Glutamatergic neuron (in vitro differentiated cells): ENCODE measurements around the gene PTGIS. TPM values are rescaled to one million over a fixed set of nuclear protein-coding genes. Genes with fewer than 3 reads are reported as not detected.

Experiments
- DNase-seq: peaks from one replicate; pipeline ENCODE4 v3.0.0; 2022
- H3K27ac Mint-ChIP-seq: one replicate; pipeline ENCODE4 v1.8.0; 2020; ENCODE audit warnings: mild to moderate bottlenecking, mixed read lengths, inconsistent platforms; ENCODE audit not compliant: unreplicated experiment
- H3K27me3 Mint-ChIP-seq: one replicate; pipeline ENCODE4 v1.8.0; 2020; ENCODE audit warnings: mild to moderate bottlenecking, moderate library complexity, mixed read lengths, inconsistent platforms; ENCODE audit not compliant: unreplicated experiment
- H3K36me3 Mint-ChIP-seq: one replicate; pipeline ENCODE4 v1.8.0; 2020; ENCODE audit warnings: mild to moderate bottlenecking, mixed read lengths, inconsistent platforms; ENCODE audit not compliant: unreplicated experiment
- H3K4me1 Mint-ChIP-seq: one replicate; pipeline ENCODE4 v1.8.0; 2020; ENCODE audit warnings: mild to moderate bottlenecking, low read depth, mixed read lengths, inconsistent platforms; ENCODE audit not compliant: unreplicated experiment
- H3K4me3 Mint-ChIP-seq: one replicate; pipeline ENCODE4 v1.8.0; 2020; ENCODE audit warnings: mild to moderate bottlenecking, mixed read lengths, inconsistent platforms; ENCODE audit not compliant: unreplicated experiment
- H3K9me3 Mint-ChIP-seq: one replicate; pipeline ENCODE4 v1.8.0; 2020; ENCODE audit warnings: mild to moderate bottlenecking, moderate library complexity, mixed read lengths, inconsistent platforms; ENCODE audit not compliant: unreplicated experiment
- total RNA-seq: library from RNA; stranded (reverse); fragmentation: NEBNext Ultra II Directional; extraction: Animal tissue kit (Norgen Biotek cat#: 25700); gene quantifications from one replicate; pipeline ENCODE4 v1.2.1, GENCODE V29; 2021; ENCODE audit not compliant: unreplicated experiment
- TF ChIP-seq, protein P1 (sequence below): fragments of 200-600 bp; sonication (generic); IDR thresholded peaks from one replicate; pipeline ENCODE4 v1.5.0; 2021; ENCODE audit not compliant: partially characterized antibody, unreplicated experiment

The PTGIS gene
- total RNA-seq, 1 donor from 2014 or later, result 0.12 TPM

DNA sequence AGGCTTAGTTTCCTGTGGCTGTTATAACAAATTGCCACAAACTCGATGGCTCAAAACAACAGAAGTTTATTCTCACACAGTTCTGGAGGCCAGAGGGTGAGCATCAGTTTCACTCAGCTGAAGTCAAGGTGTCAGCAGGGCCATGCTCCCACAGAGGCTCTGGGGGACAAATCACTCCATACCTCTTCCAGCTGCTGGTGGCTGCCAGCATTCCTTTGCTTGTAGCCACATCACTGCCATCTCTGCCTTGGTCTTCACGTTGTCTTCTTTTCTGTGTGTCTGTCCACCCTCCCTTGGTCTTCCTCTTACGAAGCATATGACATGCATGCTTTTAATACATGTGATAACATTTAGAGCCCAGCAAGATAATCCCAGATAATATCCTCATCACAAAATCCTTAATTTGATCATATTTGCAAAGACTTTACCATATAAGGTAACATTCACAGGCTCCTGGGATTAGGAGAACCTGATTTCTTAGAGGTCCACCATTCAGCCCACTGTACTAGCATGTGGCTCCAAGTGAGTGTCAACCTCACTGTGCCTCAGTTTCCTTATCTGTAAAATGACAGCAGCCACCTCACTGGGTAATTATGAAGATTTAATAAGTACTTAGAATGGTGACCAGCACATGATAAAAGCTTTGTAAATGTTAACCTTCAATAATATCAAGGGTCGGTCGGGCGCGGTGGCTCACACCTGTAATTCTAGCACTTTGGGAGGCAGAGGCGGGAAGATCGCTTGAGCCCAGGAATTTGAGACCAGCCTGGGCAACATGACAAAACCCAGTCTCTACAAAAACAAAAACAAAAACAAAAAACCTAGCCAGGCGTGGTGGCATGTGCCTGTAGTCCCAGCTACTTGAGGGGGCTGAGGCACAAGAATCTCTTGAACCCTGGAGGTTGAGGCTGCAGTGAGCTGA lies 14.7 kb upstream of the PTGIS start:
- no peak overlapping the region for H3K27ac Mint-ChIP-seq
- peaks cover 11% of the 10 kb centered on the region for H3K4me1 Mint-ChIP-seq
- H3K27me3 Mint-ChIP-seq, result peaks cover 14% of the 10 kb centered on the region
- no peak overlapping the region for H3K4me3 Mint-ChIP-seq
- TF ChIP-seq, protein P1, sequence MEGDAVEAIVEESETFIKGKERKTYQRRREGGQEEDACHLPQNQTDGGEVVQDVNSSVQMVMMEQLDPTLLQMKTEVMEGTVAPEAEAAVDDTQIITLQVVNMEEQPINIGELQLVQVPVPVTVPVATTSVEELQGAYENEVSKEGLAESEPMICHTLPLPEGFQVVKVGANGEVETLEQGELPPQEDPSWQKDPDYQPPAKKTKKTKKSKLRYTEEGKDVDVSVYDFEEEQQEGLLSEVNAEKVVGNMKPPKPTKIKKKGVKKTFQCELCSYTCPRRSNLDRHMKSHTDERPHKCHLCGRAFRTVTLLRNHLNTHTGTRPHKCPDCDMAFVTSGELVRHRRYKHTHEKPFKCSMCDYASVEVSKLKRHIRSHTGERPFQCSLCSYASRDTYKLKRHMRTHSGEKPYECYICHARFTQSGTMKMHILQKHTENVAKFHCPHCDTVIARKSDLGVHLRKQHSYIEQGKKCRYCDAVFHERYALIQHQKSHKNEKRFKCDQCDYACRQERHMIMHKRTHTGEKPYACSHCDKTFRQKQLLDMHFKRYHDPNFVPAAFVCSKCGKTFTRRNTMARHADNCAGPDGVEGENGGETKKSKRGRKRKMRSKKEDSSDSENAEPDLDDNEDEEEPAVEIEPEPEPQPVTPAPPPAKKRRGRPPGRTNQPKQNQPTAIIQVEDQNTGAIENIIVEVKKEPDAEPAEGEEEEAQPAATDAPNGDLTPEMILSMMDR, result no peak
- H3K9me3 Mint-ChIP-seq, result peaks cover 3% of the 10 kb centered on the region
- H3K36me3 Mint-ChIP-seq, result no peaks in the 10 kb centered on the region
- DNase-seq, result no peak

DNA sequence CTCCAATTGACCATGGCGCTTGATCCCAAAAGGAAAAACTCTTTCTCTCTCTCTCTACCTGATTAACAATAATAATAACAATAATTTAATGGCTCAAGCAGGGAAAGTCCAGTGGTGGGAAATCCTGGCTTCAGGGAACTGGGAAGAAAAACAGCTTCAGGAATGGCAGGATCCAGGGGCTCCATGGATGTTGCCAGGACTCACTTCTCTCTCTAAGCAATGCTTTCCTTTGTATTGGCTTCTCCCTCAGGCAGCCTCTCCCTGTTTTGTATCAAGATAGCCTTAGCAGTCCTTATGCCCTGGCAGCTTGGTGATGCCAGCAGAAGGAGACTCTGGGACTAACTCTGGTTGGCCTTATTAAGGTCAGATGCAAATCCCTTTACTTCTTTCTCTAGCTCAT lies 13.5 kb upstream of the PTGIS start:
- Mint-ChIP-seq H3K4me1 (peaks cover 11% of the 10 kb centered on the region), H3K27ac (no peak overlapping the region), H3K36me3 (no peaks in the 10 kb centered on the region), H3K9me3 (peaks cover 4% of the 10 kb centered on the region), H3K4me3 (no peak overlapping the region), H3K27me3 (peaks cover 16% of the 10 kb centered on the region)
- TF ChIP-seq, protein P1, result no peak
- no peak for DNase-seq

DNA sequence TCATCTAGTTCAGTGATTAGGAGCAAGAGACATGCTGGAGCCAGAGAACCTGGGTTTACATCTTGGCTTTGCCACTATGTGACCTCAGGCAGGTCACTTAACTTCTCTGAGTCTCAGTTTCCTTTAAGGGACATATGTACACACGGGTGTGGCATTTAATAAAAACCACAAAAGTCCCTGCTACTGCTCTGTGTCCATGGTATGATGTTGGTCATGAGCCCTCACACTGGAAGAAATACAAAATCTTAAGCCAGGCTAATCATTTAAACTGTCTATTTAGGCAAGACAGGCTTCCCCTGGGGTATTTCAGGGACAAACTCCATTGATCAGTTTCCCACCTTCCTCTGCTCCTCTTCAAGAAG lies 12.9 kb upstream of the PTGIS start:
- Mint-ChIP-seq H3K9me3 (peaks cover 4% of the 10 kb centered on the region), H3K4me3 (no peak overlapping the region), H3K36me3 (no peaks in the 10 kb centered on the region), H3K4me1 (peaks cover 13% of the 10 kb centered on the region), H3K27me3 (peaks cover 16% of the 10 kb centered on the region), H3K27ac (no peak overlapping the region)
- DNase-seq, result no peak
- TF ChIP-seq, protein P1, result no peak

DNA sequence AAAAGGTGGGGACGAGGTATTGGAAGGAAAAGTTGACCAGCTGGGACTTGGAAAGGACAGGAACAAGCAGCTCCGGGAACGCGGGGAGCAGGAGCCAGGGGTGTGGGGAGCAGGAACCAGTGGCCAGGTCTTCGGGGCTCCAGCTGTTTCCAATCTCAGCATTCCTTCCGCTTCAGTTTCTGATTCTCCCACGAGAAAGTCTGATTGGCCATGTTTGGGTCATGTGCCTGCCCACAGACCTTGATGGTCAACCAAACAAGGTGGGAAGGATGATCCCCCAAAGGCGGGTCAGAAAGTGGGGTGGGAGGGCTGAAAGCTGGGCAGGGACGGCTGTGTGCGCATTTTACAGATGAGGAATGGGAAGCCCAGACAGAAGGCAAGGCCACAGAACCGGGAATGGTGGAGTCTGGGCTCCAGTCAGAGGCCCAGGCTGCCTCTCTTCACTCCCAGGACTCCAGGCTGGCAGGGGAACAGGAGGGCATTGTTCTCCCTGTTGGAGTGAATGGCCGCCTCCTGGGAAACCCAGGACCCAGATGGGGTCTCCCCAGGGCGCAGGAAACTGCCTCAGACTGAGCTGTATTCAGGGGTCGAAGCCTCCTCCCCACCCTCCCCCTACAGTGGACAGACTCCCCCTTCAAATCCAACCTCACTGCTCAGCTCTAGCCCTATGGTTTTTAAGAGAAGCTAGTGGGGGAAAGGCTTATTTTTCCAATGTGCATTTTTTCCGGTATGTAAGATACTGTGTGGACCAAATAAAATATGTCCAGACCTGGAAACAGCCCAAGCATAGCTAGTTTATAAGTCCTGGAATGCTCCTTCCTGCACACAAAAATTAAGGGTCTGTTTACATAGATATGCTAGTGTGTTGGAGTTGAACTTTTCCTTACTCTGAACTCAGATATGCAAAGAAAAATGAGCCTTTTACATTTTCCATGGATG lies 12.2 kb upstream of the PTGIS start:
- TF ChIP-seq, protein P1, result no peak
- DNase-seq, result no peak
- no peak overlapping the region for H3K27ac Mint-ChIP-seq

More for the DNA sequence above, 12.2 kb upstream of the PTGIS start:
- Mint-ChIP-seq H3K9me3 (peaks cover 4% of the 10 kb centered on the region), H3K4me1 (peaks cover 9% of the 10 kb centered on the region), H3K36me3 (no peaks in the 10 kb centered on the region), H3K4me3 (no peak overlapping the region), H3K27me3 (peaks cover 12% of the 10 kb centered on the region)
